GM12878 (cell line): ENCODE measurements around the gene LIMA1. TPM values are rescaled to one million over a fixed set of nuclear protein-coding genes. Genes with fewer than 3 reads are reported as not detected.

ENCODE experiments used
- ATAC-seq: fragments of 200-7000 bp; cut with Tn5 transposase; 3 replicates; pipeline ENCODE4 v1.9.1; 2020; ENCODE audit warnings: mild to moderate bottlenecking, moderate library complexity
- BruUV-seq: library from RNA; stranded (reverse); fragments of 400-500 nt; replicated peaks from 2 replicates; lab custom pipeline; 2021; lab: Mats Ljungman, UMichigan
- CTCF ChIA-PET: fragments of 300-600 bp; sonication (Branson Sonifier 250); formaldehyde crosslinking; extraction: SDS; loops from one replicate; lab custom pipeline; 2021; ENCODE audit warnings: inconsistent platforms; lab: Yijun Ruan, JAX
- POLR2A ChIA-PET: fragments of 350-600 bp; formaldehyde crosslinking; extraction: SDS; loops from one replicate; lab custom pipeline; 2021; ENCODE audit warnings: inconsistent platforms; lab: Charles Lee
- RAD21 ChIA-PET: fragments of 300-600 bp; sonication (Branson Sonifier 250); formaldehyde crosslinking; loops from one replicate; lab custom pipeline; 2023; ENCODE audit warnings: antibody characterized with exemption; ENCODE audit not compliant: unreplicated experiment; lab: Charles Lee
- SMC1A ChIA-PET: fragments of 300-600 bp; sonication (Branson Sonifier 250); formaldehyde crosslinking; loops from one replicate; lab custom pipeline; 2023; ENCODE audit not compliant: unreplicated experiment, uncharacterized antibody; lab: Charles Lee
- DNase-seq: peaks from one replicate; pipeline ENCODE4 v3.0.0-alpha.2; 2011; ENCODE audit warnings: low read depth, low spot score
- FAIRE-seq: peaks from 3 replicates; lab custom pipeline; 2011; peaks lifted over from hg19 to GRCh38; lab: Jason Lieb, UNC
- H2AFZ ChIP-seq: 2 replicates; pipeline ENCODE4 v1.6.0; 2011; ENCODE audit warnings: low read depth, low read length, control low read depth; ENCODE audit not compliant: control insufficient read depth
- H3K27ac ChIP-seq: 2 replicates; pipeline ENCODE4 v1.5.1; 2011; ENCODE audit warnings: control low read depth; ENCODE audit not compliant: control insufficient read depth, insufficient read depth
- H3K27me3 ChIP-seq, 2 experiments: replicated peaks in 1 of 2; 2 replicates each; pipeline versions ENCODE4 v1.6.0 to v1.6.1; 2011; ENCODE audit warnings: low read length in 1 of 2; ENCODE audit not compliant: control insufficient read depth in 2 of 2, insufficient read depth in 2 of 2
- H3K36me3 ChIP-seq, 2 experiments: 2 replicates each; pipeline ENCODE4 v1.5.1; 2011; ENCODE audit warnings: low read length in 1 of 2; ENCODE audit not compliant: control insufficient read depth in 2 of 2, insufficient read depth in 2 of 2
- H3K4me1 ChIP-seq: 2 replicates; pipeline ENCODE4 v1.6.1; 2011; ENCODE audit warnings: mild to moderate bottlenecking, low read length, moderate library complexity, mixed read lengths; ENCODE audit not compliant: control insufficient read depth, insufficient read depth
- H3K4me2 ChIP-seq: 2 replicates; pipeline ENCODE4 v1.6.0; 2011; ENCODE audit warnings: control low read depth; ENCODE audit not compliant: control insufficient read depth, insufficient read depth
- H3K4me3 ChIP-seq: fragments of 200-600 bp; sonication (generic); 2 replicates; pipeline ENCODE4 v1.5.1; 2016
- H3K79me2 ChIP-seq: 2 replicates; pipeline ENCODE4 v1.6.0; 2011; ENCODE audit warnings: low read length; ENCODE audit not compliant: control insufficient read depth, insufficient read depth
- H3K9ac ChIP-seq: 2 replicates; pipeline ENCODE4 v1.8.0; 2011; ENCODE audit warnings: low read length, control low read depth, mixed read lengths; ENCODE audit not compliant: control insufficient read depth, insufficient read depth
- H3K9me3 ChIP-seq: replicated peaks from 3 replicates; pipeline ENCODE4 v1.5.1; 2011; ENCODE audit warnings: mild to moderate bottlenecking, low read length; ENCODE audit not compliant: control insufficient read depth, insufficient read depth
- H4K20me1 ChIP-seq: 2 replicates; pipeline ENCODE4 v1.6.0; 2011; ENCODE audit not compliant: control insufficient read depth, insufficient read depth
- EP300 ChIP-seq, 2 experiments: fragments of 150-350 bp in 1 of 2; IDR thresholded peaks; 2 replicates each; pipeline ENCODE4 v1.6.1; 2011 to 2012; ENCODE audit warnings: low read depth in 2 of 2, low read length in 2 of 2, borderline replicate concordance in 1 of 2, improper control_type of control experiment in 1 of 2, inconsistent platforms in 1 of 2; ENCODE audit not compliant: control insufficient read depth in 1 of 2
- ZNF592 ChIP-seq: fragments of 450-650 bp; IDR thresholded peaks from 2 replicates; pipeline ENCODE4 v1.6.1; 2017; ENCODE audit warnings: mild to moderate bottlenecking, moderate library complexity
- ZNF687 ChIP-seq: fragments of 450-650 bp; IDR thresholded peaks from 2 replicates; pipeline ENCODE4 v1.6.1; 2017; ENCODE audit warnings: mild to moderate bottlenecking, moderate library complexity
- WGBS: methylation state at CpG from one replicate; pipeline ENCODE4 v1.1.6; 2016; ENCODE audit warnings: low lambda C conversion rate; ENCODE audit not compliant: insufficient replicate concordance, insufficient coverage; ENCODE audit errors: missing lambda C conversion rate; 5-methylcytosine and 5-hydroxymethylcytosine counted together
- in situ Hi-C: fragments of 300-500 bp; cut with MboI; formaldehyde crosslinking; loops from 9 replicates; pipeline ENCODE4 v1.14.3; 2018; ENCODE audit warnings: mixed read lengths
- intact Hi-C: fragments of 100-400 bp; cut with micrococcal nuclease; formaldehyde crosslinking; loops from one replicate; pipeline ENCODE4 v1.14.2; 2022; ENCODE audit not compliant: unreplicated experiment
- polyA plus RNA-seq, 11 experiments: library from polyadenylated mRNA; depleted of rRNA in 4 of 11; unstranded in 6 of 11; stranded (reverse) in 5 of 11; fragments of >200 nt; fragmentation: Nextera tagmentation in 4 of 11; fragmentation: Illumina TruSeq in 1 of 11; extraction: Ambion mirVana in 4 of 11; extraction: Trizol in 1 of 11; gene quantifications; 1 replicate in 1 of 11; 2 replicates in 10 of 11; pipeline versions ENCODE4 v1.2.1 to v1.2.3, GENCODE V29; 2011 to 2016; ENCODE audit warnings: inconsistent platforms in 2 of 11, missing spikeins in 2 of 11, low read depth in 1 of 11
- total RNA-seq, 4 experiments: library from RNA; depleted of rRNA in 3 of 4; stranded (reverse); fragments of >200 nt in 3 of 4; fragmentation: Illumina TruSeq in 1 of 4; extraction: Trizol in 1 of 4; gene quantifications; 2 replicates each; pipeline versions ENCODE4 v1.2.1 to v1.2.3, GENCODE V29; 2013 to 2021

LIMA1 gene
- total and polyA plus RNA-seq, 10 of the 15 experiments (the other 5 are each of a cell fraction or from before 2014, with no cell fraction given): 53.2 to 109 (median 60.8) TPM

GRCh38 chr12:50185970-50186663, 97.2 kb downstream of the LIMA1 start:
- ChIA-PET POLR2A (interaction anchor here (0.8 to 1.2 kb wide), 2 partner anchors 15 to 27 kb away, joined by 3 read pairs; no protein-coding TSS in a partner anchor), SMC1A (interaction anchor here (0.5 to 4.4 kb wide), 19 partner anchors 9 to 693 kb away, joined by 3 to 32 read pairs (median 5); partner anchors contain the start of genes CERS5, COX14 and LIMA1), RAD21 (interaction anchor here (0.9 to 3.7 kb wide), 7 partner anchors 10 to 128 kb away, joined by 3 to 29 read pairs (median 5); partner anchors contain the start of gene SMARCD1), CTCF (interaction anchor here (0.9 to 4.7 kb wide), 12 partner anchors 10 to 129 kb away, joined by 3 to 21 read pairs (median 4); partner anchors contain the start of genes CERS5 and COX14)
- no peaks in the 10 kb centered on the region for H4K20me1 ChIP-seq
- no peaks in the 10 kb centered on the region for H3K27me3 ChIP-seq
- no peak for DNase-seq
- peak; percentile 60; the same call in 1 of the 2 replicates for TF ChIP-seq ZNF687
- TF ChIP-seq EP300 (IDR thresholded peaks at IDR 0.05; ENCODE audit: borderline replicate concordance in 1 of 2, control insufficient read depth in 1 of 2, low read depth in 2 of 2, low read length in 2 of 2): no peak
- TF ChIP-seq ZNF592: peak; percentile 82; the same call in 1 of the 2 replicates
- peaks cover 5% of the 10 kb centered on the region; the same call in 1 of the 2 replicates for H3K79me2 ChIP-seq
- H3K9ac ChIP-seq: no peak overlapping the region
- no peak overlapping the region for H3K4me2 ChIP-seq
- H3K4me3 ChIP-seq: no peak overlapping the region
- no peaks in the 10 kb centered on the region for H3K9me3 ChIP-seq
- no peak overlapping the region for H2AFZ ChIP-seq
- peaks cover 28% of the 10 kb centered on the region for H3K4me1 ChIP-seq
- WGBS: 88% methylated on average over 6 of the region's 6 CpGs
- H3K36me3 ChIP-seq: peaks cover 6 to 16% of the 10 kb centered on the region in 2 experiments
- intact Hi-C loops: no loop called here
- no peak for ATAC-seq
- H3K27ac ChIP-seq: peak overlapping the region; percentile 64; the same call in 1 of the 2 replicates
- FAIRE-seq: no peak
- no TSS peak for BruUV-seq
- in situ Hi-C loops: no loop called here
